NCI-H774 (cell line): Measurements from ENCODE around the gene IGSF23.
"Not testable (repeated sequence)": the region's sequence is repeated elsewhere in the genome, so short reads cannot be mapped to it uniquely, and the experiment has no call there.

Experiments
- DNase-seq: peaks from one replicate; lab custom pipeline; 2025; lab: John Stamatoyannopoulos, UW

Gene IGSF23

GRCh38 chr19:44666852-44667556 lies 53.6 kb downstream of the IGSF23 start:
- DNase-seq = no peak

- DNase-seq = no peak
These were observed 55.8 kb downstream of the IGSF23 start for GRCh38 chr19:44668985-44669764.

- DNase-seq = not testable (repeated sequence)
These were observed 56.7 kb downstream of the IGSF23 start for GRCh38 chr19:44670027-44670426.

- DNase-seq = no peak
These were observed 58.0 kb downstream of the IGSF23 start, which contains the start of gene CEACAM19 for GRCh38 chr19:44671400-44671799. CEACAM19 (plus strand) TSS chr19:44671482; CDS start chr19:44671932, 450 bp downstream.

GRCh38 chr19:44672226-44672625 lies 58.9 kb downstream of the IGSF23 start:
- no peak for DNase-seq

GRCh38 chr19:44673510-44673909 lies 60.1 kb downstream of the IGSF23 start:
- DNase-seq = no peak

GRCh38 chr19:44675521-44675920 lies 62.2 kb downstream of the IGSF23 start:
- DNase-seq = no peak

DNA sequence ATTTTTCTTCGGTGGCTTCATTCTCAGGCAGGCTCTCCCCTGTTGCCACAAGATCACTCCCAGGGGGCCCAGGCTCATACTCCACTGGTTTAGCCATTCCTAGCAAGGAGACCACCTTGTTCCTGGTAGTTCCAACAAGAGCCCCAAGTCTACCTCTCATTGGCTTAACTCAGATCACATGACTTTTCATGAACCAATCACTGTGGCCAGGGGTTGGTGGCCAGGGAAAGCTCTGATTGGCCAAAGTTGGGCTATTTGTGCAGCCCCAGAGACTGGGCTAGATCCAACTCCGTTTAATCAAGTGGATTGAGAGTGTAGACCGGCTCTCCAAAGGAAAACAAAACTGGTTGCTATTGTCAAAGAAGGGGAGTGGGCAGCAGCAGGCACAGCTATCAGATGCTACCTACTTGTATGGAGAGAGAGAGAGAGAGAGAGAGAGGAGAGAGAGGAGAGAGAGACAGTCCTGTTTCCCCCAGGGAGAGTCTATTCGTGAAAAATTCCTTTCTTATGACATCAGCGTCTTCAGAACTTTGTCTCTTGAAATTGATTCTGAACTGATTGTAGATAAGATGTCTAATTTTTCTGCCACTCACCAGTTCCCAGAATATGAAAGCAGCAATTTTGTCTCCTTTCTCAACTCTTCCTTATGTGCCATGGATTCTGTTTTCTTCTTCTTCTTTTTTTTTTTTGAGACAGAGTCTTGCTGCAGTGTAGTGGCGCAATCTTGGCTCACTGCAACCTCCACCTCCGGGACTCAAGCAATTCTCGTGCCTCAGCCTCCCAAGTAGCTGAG lies 63.9 kb downstream of the IGSF23 start:
- no peak for DNase-seq

DNA sequence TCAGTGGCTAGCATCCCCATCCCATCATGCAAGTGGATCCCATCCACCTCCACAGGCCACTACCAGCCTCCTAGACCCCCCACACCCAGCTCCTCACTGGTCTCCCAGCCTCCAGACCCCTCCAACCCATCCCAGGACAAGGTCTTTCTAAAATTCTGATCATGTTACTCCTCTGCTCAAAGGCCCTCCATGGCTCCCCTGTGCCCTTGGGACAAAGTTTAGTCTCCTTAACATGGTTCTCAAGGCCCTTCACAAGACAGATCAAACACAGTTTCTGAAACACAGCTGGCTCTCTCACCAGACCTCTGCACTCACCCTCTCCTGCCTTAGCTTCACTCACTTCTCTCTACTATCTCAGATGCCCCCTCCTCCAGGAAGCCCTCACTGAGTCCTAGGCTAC lies 67.2 kb downstream of the IGSF23 start:
- no peak for DNase-seq

- DNase-seq = no peak
These were observed 68.8 kb downstream of the IGSF23 start for GRCh38 chr19:44681992-44682790.

- no peak for DNase-seq
These were observed 69.4 kb downstream of the IGSF23 start for GRCh38 chr19:44682807-44683206.

DNA sequence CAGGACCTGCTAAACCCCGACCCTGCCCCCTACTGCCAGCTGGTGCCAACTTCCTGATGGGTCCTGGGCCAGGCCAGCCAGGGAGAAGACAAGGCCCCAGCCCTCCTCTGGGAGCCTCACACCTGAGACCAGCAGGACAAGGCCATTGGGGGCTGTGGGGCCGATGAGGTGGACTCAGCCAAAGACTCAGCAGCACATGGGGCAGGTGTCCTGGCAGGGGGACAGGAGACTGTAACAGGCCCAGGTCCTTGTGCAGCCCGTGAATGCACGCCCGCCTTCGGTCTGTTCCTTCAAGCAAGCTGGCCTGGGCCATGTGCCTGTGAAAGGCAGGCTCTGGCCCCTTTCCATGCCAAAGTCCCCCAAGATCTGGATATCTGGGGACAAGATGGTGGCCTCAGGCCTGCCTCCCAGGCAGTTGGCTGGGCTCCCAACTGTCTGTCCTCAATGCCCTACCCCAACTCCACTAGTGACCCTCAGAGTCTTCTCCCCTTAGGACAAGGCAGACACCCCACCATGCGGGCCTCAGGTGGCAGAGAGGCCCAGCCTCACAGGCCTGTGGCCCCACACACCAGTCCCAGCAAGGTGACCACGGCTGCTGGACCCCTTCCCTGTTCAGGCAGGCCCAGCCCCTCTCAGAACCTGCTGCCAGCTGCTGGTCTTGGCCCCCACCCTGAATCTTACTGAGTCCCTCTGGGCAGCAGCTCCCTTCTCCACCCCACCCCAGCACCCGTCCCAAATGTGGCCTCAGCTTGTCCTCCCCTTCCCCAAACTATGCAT lies 70.3 kb downstream of the IGSF23 start:
- DNase-seq = no peak

DNA sequence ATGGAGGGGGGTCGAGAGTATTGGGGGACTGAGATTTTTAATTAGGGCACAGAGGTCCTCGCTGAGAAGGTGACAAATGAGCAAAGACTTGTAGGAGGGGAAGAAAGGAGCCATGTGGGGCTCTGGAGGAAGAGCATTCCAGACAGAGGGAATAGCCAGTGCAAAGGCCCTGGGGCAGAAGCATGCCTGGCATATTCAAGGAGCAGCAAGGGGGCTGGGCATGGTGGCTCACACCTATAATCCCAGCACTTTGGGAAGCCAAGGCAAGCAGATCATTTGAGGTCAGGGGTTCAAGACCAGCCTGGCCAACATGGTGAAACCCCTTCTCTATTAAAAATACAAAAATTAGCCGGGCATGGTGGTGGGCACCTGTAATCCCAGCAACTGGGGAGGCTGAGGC lies 71.0 kb downstream of the IGSF23 start:
- DNase-seq = not testable (repeated sequence)

- no peak for DNase-seq
These were observed 71.8 kb downstream of the IGSF23 start for GRCh38 chr19:44684892-44685863.

- DNase-seq = no peak
These were observed 72.5 kb downstream of the IGSF23 start for GRCh38 chr19:44685877-44686276.
